ENCODE data around the gene DENND11.

The DENND11 gene

DNA sequence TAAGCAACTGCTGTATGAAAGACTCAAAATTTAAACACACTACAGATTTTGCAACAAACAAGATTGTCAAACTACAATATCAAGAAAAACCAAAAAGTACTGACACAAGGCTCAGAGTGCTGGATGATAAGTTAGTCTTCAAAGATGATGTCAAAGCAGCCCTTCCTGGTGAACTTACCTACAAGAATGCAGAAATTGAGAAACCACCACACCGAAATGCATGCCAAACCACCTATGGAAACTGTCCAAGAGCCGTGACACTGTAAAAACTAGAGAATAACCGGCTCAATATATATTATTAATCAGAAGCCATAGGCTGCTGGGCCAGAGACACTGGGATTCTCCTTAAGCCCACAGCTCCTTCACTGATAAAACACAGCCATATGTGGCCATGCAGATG, 25.3 kb downstream of the DENND11 start:
- no peak for DNase-seq

DNA sequence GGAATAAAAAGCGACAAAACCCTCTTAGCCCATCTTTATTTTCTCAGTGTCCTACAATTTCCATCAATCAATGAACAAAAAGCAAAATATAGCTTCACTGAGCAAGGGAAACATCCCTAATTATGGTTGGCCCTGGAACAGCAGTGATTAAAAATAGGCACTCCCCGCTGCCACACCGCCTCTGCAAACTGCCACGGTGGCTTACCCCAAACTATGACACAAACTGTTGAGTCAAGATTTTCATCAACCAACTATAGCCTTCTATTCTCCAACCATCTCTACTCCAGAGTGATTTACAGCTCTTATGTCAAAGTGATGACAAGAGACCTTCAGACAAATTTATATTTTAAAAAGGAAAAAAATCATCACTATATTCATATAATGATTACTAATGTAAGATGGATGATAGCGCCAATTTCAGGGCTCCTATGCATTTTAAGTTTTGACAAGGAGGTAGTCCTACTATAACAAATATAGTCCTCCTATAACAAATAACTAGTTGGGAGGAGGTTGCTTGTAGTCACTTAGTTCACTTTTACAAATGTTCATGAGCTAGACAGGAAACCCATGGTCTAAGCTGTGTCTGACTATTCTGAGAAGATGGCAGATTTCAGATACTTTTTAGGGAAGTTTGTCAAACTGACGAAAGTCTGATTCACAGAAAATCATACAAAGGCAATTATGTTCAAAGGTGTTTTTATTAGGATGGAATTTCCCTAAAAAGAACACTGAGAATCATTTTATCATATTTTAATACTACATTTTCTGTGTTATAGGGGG, 26.3 kb downstream of the DENND11 start:
- no peak for DNase-seq

GRCh38 chr7:141674702-141675101, 27.3 kb downstream of the DENND11 start:
- DNase-seq, result no peak

DNA sequence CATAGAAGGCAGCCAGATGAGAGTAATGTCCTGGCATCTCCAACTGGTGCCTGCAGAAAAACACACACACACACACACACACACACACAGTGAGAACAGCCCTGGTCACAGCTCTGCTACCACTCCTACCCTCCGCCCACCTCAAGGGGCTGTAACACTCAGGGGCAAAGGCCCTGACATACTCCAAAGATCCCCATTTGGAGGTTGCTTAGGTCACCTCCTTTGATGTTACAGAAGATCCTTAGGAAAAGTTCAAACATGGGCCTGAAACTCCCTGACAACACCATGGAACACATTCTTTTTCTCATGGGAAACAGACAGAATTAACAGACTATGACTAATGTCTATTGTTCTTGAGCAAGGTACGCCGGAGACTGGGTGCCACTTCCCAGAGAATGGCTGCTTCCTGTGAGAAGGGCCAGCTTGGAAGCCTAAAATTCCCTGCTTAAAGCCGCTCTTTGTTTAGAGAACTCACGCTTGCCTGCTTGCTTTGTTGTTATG, 27.7 kb downstream of the DENND11 start:
- DNase-seq, result no peak

- no peak for DNase-seq
Observed at GRCh38 chr7:141673346-141673745, 28.6 kb downstream of the DENND11 start.

DNA sequence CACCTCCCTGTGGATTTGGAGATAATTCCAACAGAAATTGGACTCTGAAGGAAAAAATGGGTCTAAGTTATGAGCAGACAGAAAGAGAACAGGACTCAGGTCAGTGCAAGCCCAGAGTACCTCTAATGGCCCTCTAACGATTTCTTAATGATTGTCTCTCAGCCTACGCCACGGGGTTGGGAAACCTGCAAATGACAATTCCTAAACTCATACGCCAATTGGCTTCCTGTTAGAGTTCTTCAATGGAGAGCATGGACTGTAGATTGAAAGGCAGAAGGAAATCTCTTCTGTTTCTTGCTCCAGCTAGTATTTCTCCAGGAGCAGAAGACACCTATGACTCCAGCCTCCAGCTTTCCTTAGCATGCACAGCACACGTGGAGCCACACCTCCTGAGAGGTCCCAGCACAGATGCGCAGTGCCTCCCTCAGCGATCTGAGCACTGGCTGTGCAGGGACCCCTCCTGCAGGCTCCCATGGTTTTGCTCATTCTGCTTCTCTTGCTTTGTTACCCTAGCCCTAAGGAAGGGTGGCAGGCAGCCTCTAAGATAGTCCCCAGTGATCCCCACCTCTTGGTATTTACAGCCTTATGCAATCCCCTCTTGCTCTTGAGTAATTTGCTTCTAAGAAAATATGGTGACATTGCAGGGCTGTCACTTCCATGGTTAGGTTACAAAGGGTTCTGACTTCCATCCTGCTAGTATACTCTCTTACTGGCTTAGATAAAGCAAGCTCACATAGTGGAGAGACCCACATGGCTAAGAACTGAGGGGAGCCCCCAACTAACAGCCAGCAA, 30.1 kb downstream of the DENND11 start:
- DNase-seq, result no peak

DNA sequence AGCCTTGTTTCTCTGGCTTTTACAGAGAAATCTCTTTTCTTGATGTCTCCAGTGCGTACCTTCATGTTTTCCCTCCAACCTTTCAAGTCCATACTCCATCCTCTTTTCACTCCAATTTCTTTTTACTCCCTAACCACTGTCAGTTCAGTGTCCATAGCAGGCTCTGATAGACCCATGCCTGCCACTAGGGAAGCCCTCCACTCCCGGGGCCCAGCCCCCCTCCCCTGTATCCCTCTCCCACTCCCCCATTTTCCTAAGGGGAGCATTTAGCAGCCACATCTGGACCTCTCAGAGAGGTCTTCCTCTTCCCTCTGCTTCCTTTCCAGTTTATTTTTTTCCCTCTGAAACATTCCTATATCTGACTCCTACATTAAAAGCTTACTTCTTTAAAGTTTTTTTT, 33.1 kb downstream of the DENND11 start:
- no peak for DNase-seq

- no peak for DNase-seq
Observed at GRCh38 chr7:141666071-141666470, 35.9 kb downstream of the DENND11 start.

DNA sequence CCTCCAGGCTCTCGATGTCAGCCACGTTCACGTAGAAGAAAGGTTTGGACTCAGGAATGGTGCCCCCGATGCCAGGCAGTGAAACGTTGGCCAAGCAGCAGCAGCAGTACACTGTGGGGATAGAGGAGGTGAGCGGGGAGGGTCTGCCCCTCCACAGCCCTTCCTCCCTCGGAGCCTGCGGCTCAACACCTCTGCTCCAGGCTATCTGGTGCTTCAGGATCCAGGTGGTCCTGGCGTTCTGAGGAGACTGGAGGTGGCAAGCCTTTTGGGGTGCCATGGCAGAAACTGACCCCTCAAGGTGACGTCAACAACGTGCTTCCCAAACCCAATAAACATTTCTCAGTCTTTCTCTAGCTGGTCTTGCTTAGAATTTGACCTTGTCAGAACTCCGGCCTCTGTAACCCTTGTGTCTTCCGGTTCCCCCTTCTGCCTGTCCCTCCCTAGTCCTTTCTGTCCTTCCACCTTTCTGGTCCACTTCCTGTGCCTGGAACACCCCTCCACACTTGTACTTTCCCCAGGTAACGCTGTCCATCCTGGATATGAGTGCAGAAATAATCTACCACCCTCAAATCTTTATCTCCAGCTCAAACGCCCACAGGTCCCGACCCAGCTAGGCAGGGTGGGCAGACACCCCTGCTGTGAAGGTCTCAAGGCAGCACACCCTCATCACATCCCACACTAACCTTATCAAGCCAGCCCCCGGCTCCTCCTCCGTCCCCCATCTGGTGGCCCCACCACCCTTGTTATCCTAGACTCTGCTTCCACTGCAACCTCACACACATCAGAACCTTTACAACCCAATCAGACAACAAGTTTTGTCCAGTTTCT, 36.5 kb downstream of the DENND11 start:
- no peak for DNase-seq

- no peak for DNase-seq
Observed at GRCh38 chr7:141664450-141664849, 37.5 kb downstream of the DENND11 start.

DNA sequence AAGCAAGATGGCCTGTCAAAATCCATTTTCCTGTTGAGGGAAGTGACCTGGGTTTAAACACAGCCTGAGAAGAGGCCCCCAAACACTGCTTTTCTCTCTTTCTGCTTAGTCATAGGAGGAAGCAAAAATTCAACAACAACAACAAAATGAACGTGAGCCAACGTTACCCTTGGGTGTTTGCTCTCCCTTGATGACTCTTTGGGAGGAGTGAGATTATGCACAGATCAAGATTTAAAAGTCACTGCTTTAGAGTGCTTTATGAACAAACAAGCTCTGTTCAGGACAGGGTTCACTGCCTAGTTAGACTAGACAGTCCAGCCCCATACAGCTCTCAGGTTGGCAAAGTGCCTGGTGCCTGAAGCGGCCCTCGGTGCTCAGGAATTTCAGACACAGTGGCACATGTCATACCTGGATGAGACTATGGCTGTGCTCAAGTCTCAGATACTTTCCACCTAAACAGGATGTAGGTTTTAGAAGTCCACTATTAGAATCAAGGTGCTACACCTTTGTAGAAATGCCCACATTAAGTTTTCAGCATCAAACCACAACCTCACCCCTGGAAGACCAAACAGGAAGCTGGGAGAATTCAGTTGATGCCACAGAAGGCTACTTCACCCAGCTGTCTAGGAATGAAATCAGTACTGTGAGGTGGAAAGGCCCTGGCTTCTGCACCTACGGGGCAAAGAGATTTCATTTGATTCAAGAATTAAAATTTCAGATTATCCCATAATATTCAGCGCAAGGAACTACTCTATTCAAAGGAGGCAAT, 38.7 kb downstream of the DENND11 start:
- no peak for DNase-seq

GRCh38 chr7:141660259-141660658, 41.7 kb downstream of the DENND11 start:
- DNase-seq, result no peak

DNA sequence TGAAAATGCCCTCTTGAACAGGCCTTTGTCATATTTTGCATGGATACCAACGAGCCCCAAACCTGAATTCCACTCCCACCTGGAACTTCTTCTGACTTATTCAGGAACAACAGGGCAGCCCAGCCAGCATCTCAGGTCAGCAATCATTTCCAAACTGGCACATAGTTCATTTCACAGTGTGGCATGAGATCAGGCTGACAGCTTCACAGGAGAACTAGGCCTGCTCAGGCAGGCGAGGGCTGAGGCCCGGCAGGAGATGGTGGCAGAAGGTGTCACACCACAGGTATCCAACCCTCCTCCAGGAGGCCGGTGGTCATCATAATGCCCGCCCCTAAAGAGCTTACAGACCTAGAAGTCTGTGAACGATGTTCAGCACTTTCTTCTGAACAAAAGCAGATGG, 42.5 kb downstream of the DENND11 start:
- DNase-seq, result no peak

DNA sequence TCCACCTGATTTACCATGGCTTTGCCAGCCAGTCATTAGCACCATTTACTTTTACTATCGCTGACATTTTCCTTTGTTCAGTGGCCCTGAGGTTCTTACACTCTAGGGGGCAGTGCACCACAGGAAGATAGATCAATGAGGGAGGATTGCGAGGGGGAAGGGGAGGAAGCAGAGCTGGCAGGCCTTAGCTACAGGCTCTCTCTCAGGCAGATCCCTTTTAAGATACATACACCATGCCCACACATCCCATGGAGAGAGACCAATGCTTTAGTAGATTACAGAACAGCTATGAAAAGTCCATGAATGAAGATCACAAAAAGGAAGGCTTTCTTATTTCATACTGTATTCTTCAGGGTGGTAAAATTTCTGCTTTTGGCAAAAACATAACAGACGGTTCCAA, 47.4 kb downstream of the DENND11 start:
- DNase-seq, result no peak

DNA sequence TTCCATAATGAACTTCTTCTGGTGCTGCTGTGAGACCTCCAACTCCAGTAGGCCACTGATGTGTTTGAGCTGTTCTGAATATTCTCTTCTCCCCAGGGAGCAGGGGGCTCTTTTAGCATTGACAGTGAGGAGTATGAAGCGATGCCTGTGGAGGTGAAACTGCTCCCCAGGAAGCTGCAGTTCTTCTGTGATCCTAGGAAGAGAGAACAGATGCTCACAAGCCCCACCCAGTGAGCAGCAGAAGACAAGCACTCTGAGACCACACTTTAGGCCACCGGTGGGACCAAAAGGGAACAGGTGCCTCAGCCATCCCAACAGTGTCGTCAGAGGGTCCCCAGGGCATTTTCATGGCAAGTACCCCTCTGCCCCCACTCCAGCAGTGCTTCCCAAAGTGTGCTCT, 49.3 kb downstream of the DENND11 start:
- DNase-seq, result no peak
